ENCODE measurements around the gene MAN1A1.

DNA sequence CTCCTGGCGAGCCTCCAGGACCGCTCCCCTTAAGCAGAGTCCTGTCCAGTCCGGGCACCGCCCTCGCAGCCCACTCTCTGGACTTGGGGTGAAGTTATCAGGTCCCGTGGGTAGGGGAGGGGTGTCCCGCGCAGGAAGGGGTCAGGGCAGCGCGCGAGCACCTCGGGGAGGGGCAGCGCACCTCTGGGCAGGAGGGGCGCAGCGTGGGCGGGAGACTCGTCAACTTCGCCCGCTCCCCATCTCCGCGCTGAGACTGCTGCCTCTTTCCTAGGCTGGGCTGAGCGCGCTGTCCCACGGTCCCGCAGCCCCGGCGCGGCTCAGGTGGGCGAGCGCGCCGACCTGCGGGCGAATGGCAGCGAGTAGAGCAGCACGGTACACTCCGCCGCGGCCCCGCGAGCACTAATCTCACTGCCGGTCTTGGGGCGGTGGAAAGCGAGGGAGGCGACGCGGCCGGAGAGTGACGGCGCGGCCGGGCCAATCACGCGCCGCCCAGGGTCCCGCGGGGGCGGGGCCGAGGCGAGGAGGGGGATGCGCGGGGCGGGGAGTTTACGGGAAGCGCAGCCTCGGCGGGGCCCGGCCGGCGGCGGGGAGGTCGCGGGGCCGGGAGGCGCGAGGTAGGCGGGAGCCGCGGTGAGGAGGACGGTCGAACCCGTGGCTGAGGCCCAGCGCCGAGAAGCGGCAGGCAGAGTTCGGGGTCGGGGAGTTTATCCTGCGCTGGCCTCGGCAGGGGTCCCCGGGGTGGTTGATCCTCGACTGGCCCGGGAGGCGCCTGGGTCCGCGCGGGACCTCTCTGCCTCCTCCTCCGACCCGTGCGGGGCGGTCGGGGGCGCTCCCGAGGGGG, at the start of gene MAN1A1:
- TF ChIP-seq, protein P1, sequence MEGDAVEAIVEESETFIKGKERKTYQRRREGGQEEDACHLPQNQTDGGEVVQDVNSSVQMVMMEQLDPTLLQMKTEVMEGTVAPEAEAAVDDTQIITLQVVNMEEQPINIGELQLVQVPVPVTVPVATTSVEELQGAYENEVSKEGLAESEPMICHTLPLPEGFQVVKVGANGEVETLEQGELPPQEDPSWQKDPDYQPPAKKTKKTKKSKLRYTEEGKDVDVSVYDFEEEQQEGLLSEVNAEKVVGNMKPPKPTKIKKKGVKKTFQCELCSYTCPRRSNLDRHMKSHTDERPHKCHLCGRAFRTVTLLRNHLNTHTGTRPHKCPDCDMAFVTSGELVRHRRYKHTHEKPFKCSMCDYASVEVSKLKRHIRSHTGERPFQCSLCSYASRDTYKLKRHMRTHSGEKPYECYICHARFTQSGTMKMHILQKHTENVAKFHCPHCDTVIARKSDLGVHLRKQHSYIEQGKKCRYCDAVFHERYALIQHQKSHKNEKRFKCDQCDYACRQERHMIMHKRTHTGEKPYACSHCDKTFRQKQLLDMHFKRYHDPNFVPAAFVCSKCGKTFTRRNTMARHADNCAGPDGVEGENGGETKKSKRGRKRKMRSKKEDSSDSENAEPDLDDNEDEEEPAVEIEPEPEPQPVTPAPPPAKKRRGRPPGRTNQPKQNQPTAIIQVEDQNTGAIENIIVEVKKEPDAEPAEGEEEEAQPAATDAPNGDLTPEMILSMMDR (IDR thresholded peaks at IDR 0.05), result peak in 1 of 4 experiments; percentile 26
- TF ChIP-seq POLR2A (IDR thresholded peaks at IDR 0.05), result peak; percentile 98

All from uterus (tissue), 2 donors.